GM11168 (cell line): ENCODE data around the gene EDC4.
"Not testable (repeated sequence)": the region's sequence is repeated elsewhere in the genome, so short reads cannot be mapped to it uniquely, and the experiment has no call there.

ENCODE experiments used
- in situ Hi-C: fragments of 300-500 bp; cut with MboI; formaldehyde crosslinking; loops from one replicate; pipeline ENCODE4 v1.12.0; 2022; ENCODE audit warnings: low sequenced_read_pairs; ENCODE audit not compliant: unreplicated experiment

EDC4 gene

GRCh38 chr16:67847064-67847861 lies 25.6 kb upstream of the EDC4 start, which contains the start of gene CENPT:
Gene CENPT (minus strand): TSS chr16:67847693. CDS start chr16:67833859, 13,834 bp downstream.
- in situ Hi-C loops: no loop called here

GRCh38 chr16:67848118-67848517 lies 24.7 kb upstream of the EDC4 start:
- in situ Hi-C loops: no loop called here

GRCh38 chr16:67853670-67854069 lies 19.2 kb upstream of the EDC4 start:
- in situ Hi-C loops: no loop called here

- in situ Hi-C loops: no loop called here
Observed at GRCh38 chr16:67855789-67856188, 17.1 kb upstream of the EDC4 start.

GRCh38 chr16:67856927-67857546 lies 15.8 kb upstream of the EDC4 start:
- in situ Hi-C loops: no loop called here

- in situ Hi-C loops: no loop called here
Observed at GRCh38 chr16:67857547-67858233, 15.2 kb upstream of the EDC4 start.

GRCh38 chr16:67858500-67858899 lies 14.4 kb upstream of the EDC4 start:
- in situ Hi-C loops: no loop called here

GRCh38 chr16:67860589-67861398 lies 12.1 kb upstream of the EDC4 start:
- in situ Hi-C loops: no loop called here

- in situ Hi-C loops: no loop called here
Observed at GRCh38 chr16:67861877-67862276, 11.0 kb upstream of the EDC4 start.

- in situ Hi-C loops: no loop called here
Observed at GRCh38 chr16:67862623-67863583, 9.9 kb upstream of the EDC4 start.

GRCh38 chr16:67864044-67864443 lies 8.8 kb upstream of the EDC4 start:
- in situ Hi-C loops: not testable (repeated sequence)

GRCh38 chr16:67864594-67864993 lies 8.3 kb upstream of the EDC4 start:
- in situ Hi-C loops: no loop called here

- in situ Hi-C loops: no loop called here
Observed at GRCh38 chr16:67865318-67865717, 7.5 kb upstream of the EDC4 start.

GRCh38 chr16:67868290-67868689 lies 4.6 kb upstream of the EDC4 start:
- in situ Hi-C loops: no loop called here

- in situ Hi-C loops: no loop called here
Observed at GRCh38 chr16:67869653-67870052, 3.2 kb upstream of the EDC4 start.

GRCh38 chr16:67871256-67871655 lies 1.6 kb upstream of the EDC4 start:
- in situ Hi-C loops: no loop called here

- in situ Hi-C loops: no loop called here
Observed at GRCh38 chr16:67872131-67872630, 671 bp upstream of the EDC4 start.

GRCh38 chr16:67873435-67874370 lies 851 bp downstream of the EDC4 start:
- in situ Hi-C loops: no loop called here
